GM18498 (cell line): ENCODE measurements around the gene YIPF4.
"Not testable (repeated sequence)": the region's sequence is repeated elsewhere in the genome, so short reads cannot be mapped to it uniquely, and the experiment has no call there.

Source experiments
- ATAC-seq: cut with Tn5 transposase; IDR thresholded peaks from one replicate; pipeline ENCODE4 v1.9.1; 2021; ENCODE audit warnings: mild to moderate bottlenecking, moderate library complexity; ENCODE audit not compliant: unreplicated experiment

YIPF4 gene

GRCh38 chr2:32277674-32278477 lies at the start of gene YIPF4:
Gene YIPF4, plus strand, starts transcription at chr2:32277904. Its CDS starts 252 bp downstream, at chr2:32278156.
- ATAC-seq = peak; percentile 98

DNA sequence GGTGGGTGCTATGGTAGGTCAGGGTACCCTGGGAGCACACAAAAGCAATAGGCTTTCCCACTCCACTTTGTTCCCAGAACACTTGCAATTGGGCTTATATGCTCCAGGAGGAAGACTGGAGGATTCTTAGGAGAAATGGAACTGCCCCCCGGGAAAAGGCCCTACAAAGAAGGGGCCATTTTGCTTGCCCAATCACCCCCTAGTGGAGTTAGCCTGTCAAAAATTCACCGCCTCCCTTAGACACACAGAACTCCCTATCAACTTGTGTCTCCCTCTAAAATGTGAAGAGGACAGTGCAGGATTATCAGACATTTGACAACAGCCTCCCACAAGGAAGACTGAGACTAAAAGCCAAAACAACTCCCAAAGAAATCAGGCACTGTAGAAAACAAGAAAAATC lies 49.5 kb upstream of the YIPF4 start:
- no peak for ATAC-seq

DNA sequence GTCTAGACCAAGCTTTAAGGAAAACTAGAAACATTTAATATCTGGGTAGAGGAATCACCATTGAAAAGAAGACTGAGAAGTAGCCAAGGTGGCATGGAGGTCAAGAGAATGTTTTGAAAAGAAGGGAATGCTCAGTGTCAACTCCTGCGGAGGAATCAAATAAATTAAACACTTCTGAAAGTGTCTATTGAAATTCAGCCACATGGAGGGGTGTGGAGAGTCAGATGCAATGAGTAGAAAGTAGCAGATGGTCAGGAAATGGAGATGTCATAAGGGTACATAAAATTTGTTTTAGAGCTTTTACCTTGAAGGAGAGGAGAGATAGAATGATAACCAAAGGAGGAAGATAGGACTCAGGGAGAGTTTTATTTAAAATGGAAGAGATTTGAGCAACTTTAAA lies 48.1 kb upstream of the YIPF4 start:
- ATAC-seq = no peak

DNA sequence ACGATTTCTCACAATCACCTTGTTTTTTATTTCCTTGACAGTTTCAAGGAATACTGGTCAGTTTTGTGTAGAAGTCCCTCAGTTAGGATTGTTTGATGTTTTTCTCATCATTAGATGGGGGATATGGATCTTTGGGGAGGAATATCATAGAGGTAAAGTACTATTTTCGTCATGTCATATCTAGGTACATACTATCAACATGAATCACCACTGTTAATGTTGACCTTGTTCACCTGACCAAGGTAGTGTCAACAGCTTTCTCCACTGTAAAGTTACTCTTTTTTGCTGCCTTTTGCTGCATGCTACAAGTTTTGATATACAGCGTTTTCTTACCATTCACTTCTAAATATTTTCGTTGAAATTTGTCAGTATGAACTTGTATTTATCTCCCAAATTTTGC lies 45.7 kb upstream of the YIPF4 start:
- no peak for ATAC-seq

DNA sequence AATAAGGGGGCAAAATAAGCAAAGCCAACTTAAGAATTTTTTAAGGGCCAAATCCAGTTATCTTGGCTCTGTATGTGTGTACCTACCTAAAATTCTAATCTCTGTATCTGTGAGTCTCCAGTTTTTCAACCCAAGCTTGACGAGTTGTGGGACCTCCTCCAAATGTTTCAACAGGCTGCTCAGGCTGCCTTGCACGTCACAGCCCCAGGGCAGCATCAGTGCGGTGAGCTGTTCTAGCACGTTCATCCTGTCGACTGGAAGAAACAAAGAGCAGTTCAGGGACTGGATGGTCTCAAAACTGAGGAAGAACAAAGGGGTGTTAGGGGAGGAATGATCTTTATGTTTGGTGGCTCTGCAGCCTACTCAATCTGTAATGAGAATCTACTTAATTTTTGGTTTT lies 42.4 kb upstream of the YIPF4 start:
- ATAC-seq = no peak

DNA sequence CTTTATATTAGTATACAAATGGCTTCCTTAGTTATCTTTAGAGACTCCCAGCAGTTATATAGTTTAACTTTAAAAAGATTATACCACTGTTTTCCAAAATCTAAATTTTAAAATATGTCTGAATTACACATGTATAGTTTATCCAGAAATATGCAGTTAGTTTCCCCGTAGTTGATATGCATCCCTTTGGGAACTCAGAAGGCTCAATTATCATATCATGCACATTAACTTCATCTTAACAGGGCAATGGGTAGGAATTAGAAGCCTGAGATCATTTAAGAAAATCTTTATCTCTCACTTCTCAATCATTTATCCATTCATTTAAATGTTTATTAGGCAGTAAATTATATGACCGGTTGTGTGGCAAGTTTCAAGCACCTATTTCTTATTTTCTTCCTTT lies 40.2 kb upstream of the YIPF4 start:
- no peak for ATAC-seq

DNA sequence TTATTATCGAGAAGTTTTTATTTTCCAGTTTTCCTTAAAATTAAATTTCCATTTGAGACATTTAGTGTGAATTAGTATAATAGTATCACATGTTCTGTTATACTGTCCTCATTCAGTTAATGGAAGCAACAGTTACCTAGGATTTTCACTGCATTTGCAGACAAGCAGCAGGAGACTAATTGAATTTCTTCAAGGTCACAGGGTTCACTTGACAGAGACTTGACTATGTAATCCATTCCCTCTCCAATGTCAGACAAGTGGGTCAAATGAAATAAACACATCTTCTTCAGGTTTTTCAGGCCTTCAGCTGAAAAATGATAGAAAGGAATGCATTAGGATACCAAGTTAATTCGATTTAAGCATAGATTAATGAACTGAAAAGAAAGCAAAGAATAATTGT lies 39.7 kb upstream of the YIPF4 start:
- ATAC-seq = no peak

- no peak for ATAC-seq
Observed at GRCh38 chr2:32242331-32242730, 35.4 kb upstream of the YIPF4 start.

DNA sequence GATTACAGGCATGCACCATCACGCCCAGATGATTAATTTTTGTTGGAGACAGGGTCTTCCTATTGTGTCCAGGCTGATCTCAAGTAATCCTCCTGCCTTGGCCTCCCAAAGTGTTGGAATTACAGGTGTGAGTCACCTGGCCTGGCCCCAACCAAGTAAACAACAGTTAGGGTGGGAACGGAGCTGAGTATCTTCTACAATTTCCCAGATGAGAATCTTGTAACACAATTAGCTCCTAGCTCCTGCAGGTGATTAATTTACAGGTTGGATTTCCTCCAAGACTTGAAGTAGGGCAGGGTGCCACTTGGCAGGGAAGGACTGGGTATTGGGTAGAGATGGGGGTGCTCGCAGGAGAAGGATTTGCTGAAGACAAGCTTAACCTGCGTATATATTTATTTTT lies 30.8 kb upstream of the YIPF4 start:
- ATAC-seq = no peak

GRCh38 chr2:32248299-32248698 lies 29.4 kb upstream of the YIPF4 start:
- no peak for ATAC-seq

- ATAC-seq = no peak
Observed at GRCh38 chr2:32249731-32250236, 27.9 kb upstream of the YIPF4 start.

DNA sequence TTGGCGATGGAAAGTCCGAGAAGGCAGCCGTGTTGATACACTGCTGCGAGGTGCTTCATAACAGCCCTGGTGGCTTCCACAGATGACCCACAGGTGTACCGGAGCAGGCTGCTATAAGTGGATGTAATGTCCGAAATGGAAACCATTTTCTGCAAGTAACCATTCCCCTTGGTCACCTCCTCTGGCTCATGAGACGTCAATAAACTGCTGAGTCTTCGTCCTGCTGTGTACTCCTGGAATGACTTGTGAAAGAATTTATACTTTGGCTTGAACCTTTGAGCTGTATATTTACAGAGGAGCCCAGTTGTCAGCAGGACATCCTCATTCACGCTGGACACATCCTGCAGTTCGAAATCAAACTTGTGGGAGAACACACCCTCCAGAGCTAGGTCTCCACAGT lies 27.4 kb upstream of the YIPF4 start:
- ATAC-seq = no peak

- ATAC-seq = no peak
Observed at GRCh38 chr2:32258242-32258641, 19.5 kb upstream of the YIPF4 start.

GRCh38 chr2:32260376-32260775 lies 17.3 kb upstream of the YIPF4 start:
- ATAC-seq = no peak

DNA sequence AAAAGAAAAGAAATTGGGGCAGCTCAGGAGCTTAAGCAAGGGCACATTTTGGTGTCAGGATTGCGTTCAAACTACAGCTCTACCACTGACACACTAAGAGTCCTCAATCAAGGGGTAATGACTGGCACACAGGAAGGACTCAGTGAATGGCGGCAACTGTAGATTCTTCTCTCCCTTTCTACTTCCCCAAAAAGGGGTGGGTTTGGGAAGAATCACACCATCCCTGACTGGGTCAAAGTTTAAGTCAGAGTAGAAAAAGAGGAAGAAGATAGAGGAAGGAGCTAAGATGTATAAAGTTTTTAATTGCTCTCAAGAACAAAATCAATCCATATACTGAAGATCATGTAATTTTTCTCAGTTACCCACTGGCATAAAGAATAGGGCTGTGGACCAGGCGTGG lies 15.6 kb upstream of the YIPF4 start:
- no peak for ATAC-seq

DNA sequence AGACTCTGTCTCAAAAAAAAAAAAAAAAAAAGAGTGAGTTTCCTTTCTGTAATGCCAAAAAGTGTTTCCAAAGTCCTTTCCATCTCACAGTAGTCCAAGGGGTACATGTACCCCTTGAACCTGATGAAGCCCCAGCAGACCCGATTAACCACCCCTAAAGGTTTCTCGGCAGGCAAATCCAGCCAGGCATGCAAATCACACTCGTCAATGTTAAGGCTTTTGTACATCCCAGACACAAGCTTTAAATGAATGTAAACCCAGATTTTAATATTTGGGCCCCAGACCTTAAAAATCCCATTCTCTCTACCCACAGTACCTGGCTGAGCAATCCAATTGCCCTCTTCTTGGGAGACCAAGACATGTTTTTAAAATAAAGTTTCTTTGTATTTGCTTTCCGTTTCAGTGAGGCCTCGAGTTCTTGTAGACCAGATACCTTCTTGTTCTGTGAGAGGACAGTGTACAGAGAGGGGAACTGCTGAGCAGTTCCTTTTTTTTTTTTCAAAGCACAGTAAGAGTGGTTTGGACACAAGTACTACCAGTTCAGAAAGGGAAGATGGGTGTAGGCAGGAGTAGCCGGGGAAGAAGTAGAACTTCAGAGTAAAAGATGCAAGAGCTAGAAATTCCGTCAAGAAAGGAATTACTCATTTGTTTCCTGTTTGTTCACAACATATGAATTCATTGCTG lies 13.1 kb upstream of the YIPF4 start, which contains the start of gene NLRC4:
TSS of gene NLRC4 (minus strand) at position 465 of the 684 bp plus-strand sequence. CDS start 8,111 bp downstream, outside the sequence.
- peak; percentile 96 for ATAC-seq

DNA sequence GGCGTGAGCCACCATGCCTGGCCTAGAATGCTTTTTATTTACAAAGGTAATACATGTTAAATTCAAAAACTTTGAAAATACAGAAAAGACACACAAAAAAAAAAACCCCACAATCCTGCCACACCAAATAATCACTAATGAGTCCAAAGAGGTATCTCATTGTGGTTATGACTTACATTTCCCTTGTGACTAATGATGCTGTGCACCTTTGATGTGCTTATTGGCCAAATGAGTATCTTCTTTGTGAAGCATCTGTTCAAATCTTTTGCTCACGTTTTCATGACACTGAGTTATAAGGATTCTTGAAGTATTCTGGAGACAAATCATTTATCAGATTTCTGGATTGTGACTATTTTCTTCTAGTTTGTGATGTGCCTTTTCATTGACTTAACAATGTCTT lies 6.6 kb upstream of the YIPF4 start:
- ATAC-seq = no peak

DNA sequence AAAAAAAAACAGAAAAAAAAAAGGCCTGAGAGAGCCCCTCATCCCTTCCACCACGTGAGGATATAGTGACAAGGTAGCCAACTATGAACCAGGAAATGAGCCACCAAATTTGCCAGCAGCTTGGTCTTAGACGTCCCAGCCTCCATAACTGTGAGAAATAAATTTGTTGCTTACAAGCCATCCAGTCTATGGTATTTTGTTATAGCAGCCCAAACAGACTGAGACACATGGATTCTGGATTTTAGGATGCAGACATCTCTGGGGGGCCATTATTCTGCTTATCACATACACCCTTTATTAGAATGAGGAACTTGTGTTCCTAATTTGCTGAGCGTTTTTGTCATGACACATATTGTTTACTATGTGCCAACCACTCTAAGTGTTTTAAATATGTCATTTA lies 5.4 kb upstream of the YIPF4 start:
- no peak for ATAC-seq

GRCh38 chr2:32274289-32274688 lies 3.4 kb upstream of the YIPF4 start:
- no peak for ATAC-seq

- not testable (repeated sequence) for ATAC-seq
Observed at GRCh38 chr2:32275790-32276189, 1.9 kb upstream of the YIPF4 start.

DNA sequence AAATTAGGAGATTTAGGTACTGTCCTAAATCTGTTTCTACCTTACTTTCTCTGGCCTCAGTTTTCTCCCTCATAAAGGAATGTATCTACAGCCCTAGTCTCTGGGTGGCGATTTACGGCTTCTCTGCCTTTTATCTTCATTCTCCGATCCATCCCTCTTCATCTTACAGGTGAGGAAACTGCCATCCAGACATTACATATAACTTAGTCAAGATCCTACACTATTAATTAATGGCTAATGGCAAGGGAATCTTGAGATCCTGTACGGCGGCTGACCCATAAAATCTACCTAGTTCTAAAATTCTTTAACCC lies 386 bp upstream of the YIPF4 start:
- peak; percentile 2 for ATAC-seq

DNA sequence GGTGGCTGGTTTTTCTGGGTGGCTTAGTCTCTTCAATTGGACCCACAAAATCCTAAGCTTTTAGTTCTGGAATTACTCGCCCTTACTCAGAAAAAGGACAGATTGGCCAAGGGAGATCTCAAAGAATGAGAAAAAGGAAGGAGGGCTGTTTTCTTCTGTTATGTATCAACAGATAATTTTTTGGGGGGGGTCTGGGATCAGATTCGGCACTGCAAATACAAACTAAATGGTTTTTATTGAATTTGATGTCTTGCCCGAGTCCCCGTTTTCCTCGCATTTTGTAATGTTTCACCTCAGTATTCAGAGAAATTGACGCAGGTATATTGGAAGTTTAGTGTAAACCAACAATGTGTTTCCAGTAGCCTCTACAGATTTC lies 762 bp downstream of the YIPF4 start:
- ATAC-seq = no peak
